Stimulated activated CD8-positive, alpha-beta memory T cell treated with anti-CD3 and anti-CD28 coated beads, Interleukin-12 subunit alpha, Interleukin-12 subunit beta, amount 100 ng/mL, for 24 hours (primary cell): Measurements from ENCODE around the gene TUBD1.
"Not testable (repeated sequence)": the region's sequence is repeated elsewhere in the genome, so short reads cannot be mapped to it uniquely, and the experiment has no call there.

ENCODE experiments used
- DNase-seq: peaks from one replicate; pipeline ENCODE4 v3.0.0-alpha.2; 2020; ENCODE audit errors: extremely low read depth

Gene TUBD1, protein sequence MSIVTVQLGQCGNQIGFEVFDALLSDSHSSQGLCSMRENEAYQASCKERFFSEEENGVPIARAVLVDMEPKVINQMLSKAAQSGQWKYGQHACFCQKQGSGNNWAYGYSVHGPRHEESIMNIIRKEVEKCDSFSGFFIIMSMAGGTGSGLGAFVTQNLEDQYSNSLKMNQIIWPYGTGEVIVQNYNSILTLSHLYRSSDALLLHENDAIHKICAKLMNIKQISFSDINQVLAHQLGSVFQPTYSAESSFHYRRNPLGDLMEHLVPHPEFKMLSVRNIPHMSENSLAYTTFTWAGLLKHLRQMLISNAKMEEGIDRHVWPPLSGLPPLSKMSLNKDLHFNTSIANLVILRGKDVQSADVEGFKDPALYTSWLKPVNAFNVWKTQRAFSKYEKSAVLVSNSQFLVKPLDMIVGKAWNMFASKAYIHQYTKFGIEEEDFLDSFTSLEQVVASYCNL

GRCh38 chr17:59892924-59893675, at the start of gene TUBD1, which contains the start of gene RPS6KB1:
TSS of gene TUBD1 (minus strand) at chr17:59892943. CDS start at chr17:59891002, 1,941 bp downstream.
TSS of gene RPS6KB1 (plus strand) at chr17:59893121. CDS start at chr17:59893185, 64 bp downstream.
- peak; percentile 88 for DNase-seq

- no peak for DNase-seq
Measured at GRCh38 chr17:59941131-59941530, 48.4 kb upstream of the TUBD1 start.

DNA sequence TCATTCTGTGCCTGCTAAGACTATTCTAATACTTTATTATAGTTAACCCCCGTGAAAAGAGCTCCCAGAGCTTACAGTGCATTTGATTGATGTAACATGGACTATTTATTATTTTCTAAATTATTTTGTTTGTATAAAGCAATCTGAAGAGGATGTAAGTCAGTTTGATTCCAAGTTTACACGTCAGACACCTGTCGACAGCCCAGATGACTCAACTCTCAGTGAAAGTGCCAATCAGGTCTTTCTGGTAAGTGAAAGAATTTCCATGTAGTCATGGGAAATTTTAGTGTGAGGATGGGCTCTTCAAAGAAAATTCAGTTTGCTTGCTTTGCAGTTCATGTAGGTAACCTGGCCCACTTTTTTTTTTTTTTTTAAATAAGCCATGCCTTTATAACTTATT, 48.0 kb upstream of the TUBD1 start:
- DNase-seq = not testable (repeated sequence)

DNA sequence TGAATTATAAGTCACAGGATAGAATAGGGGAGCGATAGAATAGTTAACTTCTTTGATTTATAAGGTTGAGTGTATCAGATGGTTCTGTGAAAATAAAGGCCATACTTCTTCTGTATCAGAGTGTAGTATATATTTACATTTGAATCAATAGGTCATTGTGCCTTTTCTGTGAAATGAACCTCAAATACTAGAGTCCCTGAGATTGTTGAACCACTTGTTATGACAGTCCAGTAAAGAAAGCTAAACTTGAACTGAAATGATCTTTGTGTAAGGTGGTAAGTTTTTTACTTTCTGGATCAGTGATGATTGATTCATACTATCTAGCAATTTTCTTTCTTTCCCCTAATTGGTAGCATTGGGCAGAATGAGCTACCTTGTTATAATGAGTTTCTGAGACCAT, 40.6 kb upstream of the TUBD1 start:
- not testable (repeated sequence) for DNase-seq

DNA sequence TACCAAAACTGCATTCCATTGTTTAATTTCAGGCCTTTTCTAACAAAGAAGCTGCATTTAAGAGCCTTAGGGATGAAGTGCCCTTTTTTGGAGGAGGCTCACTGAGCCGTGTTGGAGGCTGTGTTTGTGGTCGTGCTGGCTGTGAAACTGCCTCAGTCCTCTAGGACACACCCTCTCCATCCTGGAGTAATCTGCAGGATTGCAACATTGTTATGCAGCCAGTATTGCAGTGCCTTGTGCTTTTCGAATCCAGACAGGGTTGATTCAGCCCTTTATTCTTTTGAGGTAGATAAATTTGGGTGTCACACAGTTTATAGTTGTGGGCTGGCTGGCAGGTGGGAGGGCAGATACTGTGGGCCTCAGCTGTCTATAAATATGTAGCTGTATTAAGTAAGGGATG, 38.0 kb upstream of the TUBD1 start:
- not testable (repeated sequence) for DNase-seq

DNA sequence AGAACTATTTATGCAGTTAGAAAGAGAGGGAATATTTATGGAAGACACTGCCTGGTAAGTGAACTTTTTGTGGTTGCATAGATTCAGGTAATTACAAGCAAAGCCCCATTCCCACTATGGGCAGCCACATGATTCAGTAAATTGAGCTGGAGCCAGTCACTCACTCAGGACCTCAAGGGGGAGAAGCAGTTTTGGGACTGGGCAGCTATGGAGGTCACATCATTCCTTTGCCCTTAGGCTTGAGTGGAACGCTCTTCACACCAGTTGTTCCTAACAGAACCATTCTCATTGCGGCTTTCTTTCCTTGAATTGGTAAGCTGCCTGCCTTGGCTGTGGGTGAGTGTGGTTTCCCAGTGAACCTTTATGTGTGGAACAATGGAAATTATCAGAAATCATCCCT, 37.4 kb upstream of the TUBD1 start:
- not testable (repeated sequence) for DNase-seq

GRCh38 chr17:59920637-59921036, 27.9 kb upstream of the TUBD1 start:
- not testable (repeated sequence) for DNase-seq

DNA sequence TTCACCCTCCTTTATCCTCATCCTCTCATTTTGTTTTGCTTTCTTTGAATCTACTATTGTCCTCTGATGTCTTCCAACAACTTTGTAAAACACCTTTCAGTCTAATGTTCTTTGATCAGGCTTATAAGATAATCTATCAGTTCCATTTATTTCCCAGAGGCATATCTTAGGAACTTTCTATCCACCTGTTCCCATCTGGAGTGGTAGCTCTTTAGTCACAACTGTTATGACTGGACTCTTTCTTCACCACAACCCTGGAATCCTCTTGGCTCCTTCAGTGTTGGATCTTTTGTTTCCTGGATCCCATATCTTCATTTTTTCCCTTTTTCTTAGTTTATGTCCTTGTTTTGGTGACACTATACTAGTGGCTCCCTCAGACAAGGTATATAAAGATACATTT, 23.7 kb upstream of the TUBD1 start:
- no peak for DNase-seq

DNA sequence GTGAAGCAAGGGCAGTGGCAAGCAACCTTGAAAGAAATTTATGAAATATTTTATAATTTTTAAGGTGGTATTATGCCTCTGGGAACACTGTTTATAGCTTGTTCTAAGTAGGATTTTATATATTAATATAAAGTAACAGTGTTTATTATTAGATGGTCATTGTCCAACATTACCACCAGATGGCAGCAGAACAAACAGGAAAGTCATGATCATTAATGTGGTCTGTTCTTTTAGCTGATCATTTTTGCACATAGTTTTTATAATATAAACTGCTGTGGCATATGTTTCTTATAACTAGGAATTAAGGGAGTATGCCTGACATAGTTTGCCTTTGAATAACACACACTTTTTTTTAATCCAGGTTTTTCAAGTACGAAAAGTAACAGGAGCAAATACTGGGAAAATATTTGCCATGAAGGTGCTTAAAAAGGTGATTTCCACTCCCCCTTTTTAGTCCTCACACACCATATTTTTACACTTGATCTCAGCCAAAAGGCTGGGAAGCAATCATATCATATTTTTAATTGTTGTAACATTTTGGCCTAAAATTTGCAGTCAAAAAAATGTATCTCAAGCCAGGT, 21.6 kb upstream of the TUBD1 start:
- no peak for DNase-seq

- DNase-seq = no peak
Measured at GRCh38 chr17:59907467-59907866, 14.7 kb upstream of the TUBD1 start.

DNA sequence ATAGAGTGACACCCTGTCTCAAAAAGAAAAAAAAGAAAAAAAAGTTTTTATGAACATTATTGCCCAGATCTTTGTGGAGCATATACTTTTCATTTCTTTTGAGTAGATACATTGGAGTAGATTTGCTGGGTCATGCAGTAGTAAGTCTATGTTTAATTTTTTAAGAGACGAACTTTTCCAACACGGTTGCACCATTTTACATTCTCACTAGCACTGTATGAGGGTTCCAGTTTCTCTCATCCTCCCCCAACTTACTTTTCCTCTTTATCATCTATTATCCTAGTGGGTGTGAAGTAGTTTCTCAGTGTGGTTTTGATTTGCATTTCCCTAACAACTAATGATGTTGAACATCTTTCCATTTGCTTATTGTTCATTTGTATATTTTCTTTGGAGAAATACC, 10.7 kb upstream of the TUBD1 start:
- no peak for DNase-seq

GRCh38 chr17:59901604-59902003, 8.9 kb upstream of the TUBD1 start:
- no peak for DNase-seq

DNA sequence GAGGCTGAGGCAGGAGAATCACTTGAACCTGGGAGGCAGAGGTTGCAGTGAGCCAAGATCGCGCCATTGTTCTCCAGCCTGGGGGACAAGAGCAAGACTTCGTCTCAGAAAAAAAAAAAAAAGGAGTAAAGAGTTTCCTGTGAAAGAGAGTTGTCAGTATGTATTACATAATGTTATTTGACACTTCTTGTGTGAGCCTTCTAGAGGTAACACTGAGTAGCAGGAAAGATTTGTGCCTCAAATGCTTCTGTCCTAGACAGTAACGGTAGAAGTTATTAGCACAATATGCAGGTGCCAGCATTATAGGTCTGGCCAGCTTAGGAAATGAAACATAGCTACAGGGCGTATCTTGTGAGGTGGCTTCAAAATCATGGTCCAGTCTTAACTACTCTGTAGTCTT, 6.4 kb upstream of the TUBD1 start:
- DNase-seq = no peak

- DNase-seq = no peak
Measured at GRCh38 chr17:59897090-59897489, 4.3 kb upstream of the TUBD1 start.

- no peak for DNase-seq
Measured at GRCh38 chr17:59893676-59894100, 945 bp upstream of the TUBD1 start.

- no peak for DNase-seq
Measured at GRCh38 chr17:59892251-59892923, 356 bp downstream of the TUBD1 start.

- no peak for DNase-seq
Measured at GRCh38 chr17:59890720-59891119, 2.0 kb downstream of the TUBD1 start.

DNA sequence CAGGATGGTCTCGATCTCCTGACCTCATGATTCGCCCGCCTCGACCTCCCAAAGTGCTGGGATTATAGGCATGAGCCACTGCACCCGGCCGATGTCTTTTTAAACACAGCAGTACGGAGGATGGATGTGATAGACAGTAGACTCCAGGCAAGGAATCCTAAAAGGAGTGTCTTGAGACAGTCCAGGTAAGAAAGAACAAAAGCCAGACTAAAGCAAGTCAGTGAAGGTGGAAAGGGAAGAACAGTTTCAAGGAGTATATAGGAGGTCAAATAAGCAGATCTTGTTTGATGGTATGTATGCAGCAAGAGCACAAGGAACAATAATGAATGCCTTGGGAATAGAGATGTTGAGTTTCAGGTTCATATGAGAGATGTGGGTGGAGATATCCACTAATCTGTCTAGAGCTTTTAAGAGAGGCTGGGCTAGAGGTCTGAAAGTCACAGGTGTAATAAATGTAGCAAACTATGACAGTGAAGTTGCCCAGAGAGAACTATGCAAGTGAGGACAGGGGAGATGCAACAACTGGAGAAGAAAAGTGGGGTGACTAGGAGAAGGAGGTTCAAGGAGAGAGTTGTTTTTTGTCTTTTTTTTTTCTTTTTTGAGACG, 4.5 kb downstream of the TUBD1 start:
- DNase-seq = no peak

- DNase-seq = no peak
Measured at GRCh38 chr17:59884861-59885260, 7.9 kb downstream of the TUBD1 start.

DNA sequence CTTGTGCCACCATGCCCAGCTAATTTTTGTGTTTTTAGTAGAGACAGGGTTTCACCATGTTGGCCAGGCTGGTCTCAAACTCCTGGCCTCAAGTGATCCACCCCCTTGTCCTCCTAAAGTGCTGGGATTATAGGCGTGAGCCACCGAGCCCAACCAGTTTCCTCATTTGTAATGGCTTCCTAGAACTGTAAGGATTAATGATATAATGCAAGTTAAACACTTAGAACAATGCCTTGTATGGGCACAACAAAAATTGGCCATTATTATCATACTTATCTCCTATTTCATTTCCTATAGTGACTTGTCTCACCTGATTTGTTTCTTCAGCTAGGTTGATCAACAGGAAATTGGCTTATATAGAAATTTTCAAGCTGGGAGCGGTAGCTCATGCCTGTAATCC, 14.1 kb downstream of the TUBD1 start:
- no peak for DNase-seq

DNA sequence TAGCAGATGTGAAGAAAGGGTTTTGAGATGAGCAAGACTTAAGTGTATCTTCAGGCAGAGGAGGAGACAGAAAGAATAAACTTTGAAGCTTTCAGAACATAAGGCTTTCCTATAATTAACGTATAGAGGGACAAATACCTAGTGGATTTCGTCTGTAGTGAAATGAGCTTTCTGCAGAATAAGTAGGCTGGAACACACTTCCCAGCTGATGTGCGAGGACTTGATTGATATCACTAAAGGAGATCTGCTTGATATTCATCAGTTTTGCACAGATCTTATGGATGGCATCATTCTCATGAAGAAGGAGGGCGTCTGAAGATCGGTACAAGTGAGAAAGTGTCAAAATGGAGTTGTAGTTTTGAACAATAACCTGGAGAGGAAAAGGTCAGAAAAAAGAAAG, 14.8 kb downstream of the TUBD1 start:
- DNase-seq = no peak

DNA sequence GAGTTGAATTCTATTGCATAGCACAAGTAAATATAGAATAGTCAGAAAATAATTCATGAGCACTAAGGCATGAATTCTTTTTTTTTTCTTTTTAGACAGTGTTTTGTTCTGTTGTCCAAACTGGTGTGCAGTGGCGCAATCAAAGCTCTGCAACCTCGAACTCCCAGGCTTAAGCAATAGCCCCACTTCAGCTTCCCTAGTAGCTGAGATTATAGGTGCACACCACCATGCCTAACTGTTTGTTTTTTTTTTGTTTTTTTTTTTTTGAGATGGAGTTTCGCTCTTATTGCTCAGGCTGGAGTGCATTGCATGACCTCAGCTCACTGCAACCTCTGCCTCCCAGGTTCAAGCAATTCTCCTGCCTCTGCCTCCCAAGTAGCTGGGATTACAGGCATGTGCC, 16.6 kb downstream of the TUBD1 start:
- DNase-seq = no peak
